Thyroid gland (tissue), 4 donors: ENCODE data around the gene RABL6. TPM values are rescaled to one million over a fixed set of nuclear protein-coding genes. Genes with fewer than 3 reads are reported as not detected.

Source experiments
- DNase-seq, 2 donors: peaks; one replicate each; pipeline ENCODE4 v3.0.0-alpha.2; 2019
- H3K27ac ChIP-seq, 3 donors: fragments of 200-600 bp; sonication (generic); 1 replicate in 2 of 3; 2 replicates in 1 of 3; pipeline ENCODE4 v1.5.1; 2016 to 2019; ENCODE audit warnings: mild to moderate bottlenecking in 1 of 3, moderate library complexity in 1 of 3
- H3K27me3 ChIP-seq: fragments of 200-600 bp; sonication (generic); one replicate; pipeline ENCODE4 v1.5.1; 2019
- H3K36me3 ChIP-seq, 2 donors: fragments of 200-600 bp; sonication (generic); one replicate each; pipeline ENCODE4 v1.5.1; 2016 to 2019
- H3K4me1 ChIP-seq, 2 donors: fragments of 200-600 bp; sonication (generic); one replicate each; pipeline ENCODE4 v1.5.1; 2017 to 2019
- H3K4me3 ChIP-seq, 3 donors: fragments of 200-600 bp; sonication (generic); replicated peaks in 1 of 3; 1 replicate in 2 of 3; 2 replicates in 1 of 3; pipeline ENCODE4 v1.5.1; 2016; ENCODE audit warnings: mild to moderate bottlenecking in 1 of 3
- H3K9me3 ChIP-seq: fragments of 200-600 bp; sonication (generic); one replicate; pipeline ENCODE4 v1.5.1; 2017
- CTCF ChIP-seq, 6 experiments: fragments of 200-600 bp in 3 of 6; fragments of 450-650 bp in 3 of 6; sonication (generic) in 3 of 6; IDR thresholded peaks; one replicate each; pipeline ENCODE4 v1.5.1; 2016 to 2019; ENCODE audit warnings: antibody characterized with exemption in 6 of 6, mild to moderate bottlenecking in 2 of 6, inconsistent platforms in 1 of 6, moderate library complexity in 1 of 6
- POLR2A ChIP-seq, 2 donors: fragments of 450-650 bp; IDR thresholded peaks; one replicate each; pipeline ENCODE4 v1.6.1; 2017; ENCODE audit warnings: antibody characterized with exemption in 2 of 2, mild to moderate bottlenecking in 2 of 2, moderate library complexity in 1 of 2
- WGBS, 2 donors: methylation state at CpG; one replicate each; pipeline ENCODE4 v1.1.5; 2017; 5-methylcytosine and 5-hydroxymethylcytosine counted together
- intact Hi-C: fragments of 100-400 bp; cut with DNase I; formaldehyde crosslinking; loops from one replicate; pipeline ENCODE4 v1.15.1; 2023
- total RNA-seq, 4 donors: library from RNA; depleted of rRNA; stranded (reverse); fragments of >200 nt; gene quantifications; one replicate each; pipeline ENCODE4 v1.2.3, GENCODE V29; 2016

The RABL6 gene
- total RNA-seq, 4 donors from 2014 or later = 59.8 to 84.0 (median 62.2) TPM

GRCh38 chr9:136854842-136855460 lies 47.2 kb downstream of the RABL6 start:
- no peak for DNase-seq
- Histone ChIP-seq H3K4me3 (no peak overlapping the region), H3K27ac (no peak overlapping the region), H3K9me3 (no peaks in the 10 kb centered on the region), H3K27me3 (no peaks in the 10 kb centered on the region), H3K36me3 (peaks cover 7 to 10% of the 10 kb centered on the region in 2 donors), H3K4me1 (peaks cover 14 to 27% of the 10 kb centered on the region in 2 donors)
- intact Hi-C loops = no loop called here
- 87 to 92% methylated on average over 5 to 15 of the region's 23 CpGs for WGBS, 2 donors
- TF ChIP-seq POLR2A (IDR thresholded peaks at IDR 0.05) (no peak), CTCF (IDR thresholded peaks at IDR 0.05) (no peak)

- intact Hi-C loops = no loop called here
- no peak for DNase-seq
- 73 to 92% methylated on average over 6 to 7 of the region's 26 CpGs for WGBS, 2 donors
Measured at GRCh38 chr9:136855461-136856078, 47.8 kb downstream of the RABL6 start.

GRCh38 chr9:136856079-136856476 lies 48.3 kb downstream of the RABL6 start:
- no peak for DNase-seq
- H3K4me1 ChIP-seq = peaks cover 8 to 18% of the 10 kb centered on the region in 2 donors
- intact Hi-C loops = no loop called here
- H3K27me3 ChIP-seq = no peaks in the 10 kb centered on the region
- H3K27ac ChIP-seq = no peak overlapping the region
- TF ChIP-seq CTCF (IDR thresholded peaks at IDR 0.05) = no peak
- no peak for TF ChIP-seq POLR2A (IDR thresholded peaks at IDR 0.05)
- H3K36me3 ChIP-seq = peaks cover 3 to 5% of the 10 kb centered on the region in 2 donors
- no peak overlapping the region for H3K4me3 ChIP-seq
- no peaks in the 10 kb centered on the region for H3K9me3 ChIP-seq
- 59% methylated on average over 5 of the region's 15 CpGs; no CpG with 5 or more reads in 1 of the 2 donors for WGBS, 2 donors

More at GRCh38 chr9:136855461-136856078, 47.8 kb downstream of the RABL6 start:
- TF ChIP-seq POLR2A (IDR thresholded peaks at IDR 0.05) (no peak), CTCF (IDR thresholded peaks at IDR 0.05) (no peak)
- H3K9me3 ChIP-seq = no peaks in the 10 kb centered on the region
- no peak overlapping the region for H3K4me3 ChIP-seq
- no peak overlapping the region for H3K27ac ChIP-seq
- no peaks in the 10 kb centered on the region for H3K27me3 ChIP-seq
- peaks cover 7 to 8% of the 10 kb centered on the region in 2 donors for H3K36me3 ChIP-seq
- peaks cover 8 to 21% of the 10 kb centered on the region in 2 donors for H3K4me1 ChIP-seq

GRCh38 chr9:136856541-136857141 lies 48.9 kb downstream of the RABL6 start:
- no peaks in the 10 kb centered on the region for H3K27me3 ChIP-seq
- intact Hi-C loops = no loop called here
- WGBS, 2 donors = 80 to 91% methylated on average over 9 to 11 of the region's 14 CpGs
- H3K4me1 ChIP-seq = peaks cover 8 to 18% of the 10 kb centered on the region in 2 donors
- H3K4me3 ChIP-seq = no peak overlapping the region
- no peak overlapping the region for H3K27ac ChIP-seq
- TF ChIP-seq CTCF (IDR thresholded peaks at IDR 0.05) = no peak
- no peak for TF ChIP-seq POLR2A (IDR thresholded peaks at IDR 0.05)
- no peak for DNase-seq
- H3K36me3 ChIP-seq = peaks cover 6% of the 10 kb centered on the region in 2 donors
- H3K9me3 ChIP-seq = no peaks in the 10 kb centered on the region

GRCh38 chr9:136857166-136857565 lies 49.4 kb downstream of the RABL6 start:
- Histone ChIP-seq H3K9me3 (no peaks in the 10 kb centered on the region), H3K27ac (no peak overlapping the region), H3K4me3 (no peak overlapping the region), H3K36me3 (peaks cover 8 to 11% of the 10 kb centered on the region in 2 donors), H3K27me3 (no peaks in the 10 kb centered on the region), H3K4me1 (peaks cover 8 to 18% of the 10 kb centered on the region in 2 donors)
- intact Hi-C loops = no loop called here
- DNase-seq = no peak
- TF ChIP-seq CTCF (IDR thresholded peaks at IDR 0.05) (no peak), POLR2A (IDR thresholded peaks at IDR 0.05) (no peak)
- WGBS, 2 donors = 87 to 94% methylated on average over 4 to 7 of the region's 19 CpGs
